ENCODE measurements around the gene AMZ1.
"Not testable (repeated sequence)": the region's sequence is repeated elsewhere in the genome, so short reads cannot be mapped to it uniquely, and the experiment has no call there.

Gene AMZ1

GRCh38 chr7:2691932-2692439 lies 4.0 kb downstream of the AMZ1 start:
- not testable (repeated sequence) for DNase-seq (ENCODE audit: low read depth)

DNA sequence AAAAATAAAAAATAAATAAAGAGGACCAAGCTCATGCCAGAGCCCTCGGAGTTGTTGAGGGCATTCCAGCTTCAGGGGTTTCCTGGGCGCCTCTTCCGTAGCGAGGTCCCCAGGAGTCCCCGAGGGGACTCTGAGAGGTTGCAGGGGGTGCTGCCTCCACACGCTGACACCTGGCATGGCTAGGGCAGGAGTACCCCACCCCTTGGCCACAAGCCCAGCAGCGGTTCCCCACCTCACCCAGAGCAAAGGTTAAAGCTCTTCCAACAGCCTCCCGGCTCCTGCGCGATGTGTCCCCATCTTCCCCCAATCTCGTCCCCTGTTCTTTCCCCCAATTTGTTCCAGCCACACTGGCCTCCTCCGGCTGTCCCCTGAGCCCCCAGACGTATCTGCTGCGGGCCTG lies 4.5 kb downstream of the AMZ1 start:
- DNase-seq (ENCODE audit: low read depth): no peak

DNA sequence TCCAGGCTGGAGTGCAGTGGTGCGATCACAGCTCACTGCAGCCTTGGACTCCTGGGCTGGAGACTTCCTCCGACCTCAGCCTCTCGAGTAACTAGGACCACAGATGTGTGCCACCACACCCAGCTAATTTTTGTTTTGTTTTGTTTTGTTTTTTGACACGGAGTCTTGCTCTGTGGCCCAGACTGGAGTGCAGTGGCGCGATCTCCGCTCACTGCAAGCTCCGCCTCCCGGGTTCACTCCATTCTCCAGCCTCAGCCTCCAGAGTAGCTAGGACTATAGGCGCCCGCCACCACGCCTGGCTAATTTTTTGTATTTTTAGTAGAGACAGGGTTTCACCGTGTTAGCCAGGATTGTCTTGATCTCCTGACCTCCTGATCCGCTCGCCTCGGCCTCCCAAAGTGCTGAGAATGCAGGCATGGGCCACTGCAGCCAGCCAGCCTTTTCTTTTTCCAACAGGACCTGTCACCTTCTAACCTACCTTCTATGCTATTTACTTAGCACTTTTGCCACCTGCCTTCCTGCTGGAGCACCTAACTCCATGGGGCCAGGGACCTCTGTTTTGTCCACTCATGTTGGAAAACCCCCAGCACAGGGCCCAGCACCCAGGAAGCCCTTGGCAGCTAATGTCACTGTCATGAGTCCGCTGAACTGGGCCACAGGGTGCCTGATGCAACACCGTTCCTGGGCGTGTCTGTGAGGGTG lies 5.6 kb downstream of the AMZ1 start:
- not testable (repeated sequence) for DNase-seq (ENCODE audit: low read depth)

DNA sequence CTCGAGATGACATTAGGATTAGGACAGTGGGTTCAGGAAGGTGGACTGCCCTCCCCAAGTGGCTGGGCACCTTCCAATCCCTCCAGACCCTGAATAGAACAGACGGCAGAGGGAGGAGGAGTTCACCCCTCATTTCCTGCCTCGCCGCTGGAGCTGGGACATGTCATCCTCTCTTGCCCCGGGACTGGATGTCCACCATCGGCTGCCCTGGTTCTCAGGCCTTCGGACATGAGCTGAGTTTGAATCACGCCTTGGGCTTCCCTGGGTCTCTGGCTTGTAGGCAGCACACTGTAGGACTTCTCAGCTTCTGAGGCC lies 6.1 kb downstream of the AMZ1 start:
- not testable (repeated sequence) for DNase-seq (ENCODE audit: low read depth)

- no peak for DNase-seq (ENCODE audit: low read depth)
Measured at GRCh38 chr7:2698581-2699288, 10.7 kb downstream of the AMZ1 start.

DNA sequence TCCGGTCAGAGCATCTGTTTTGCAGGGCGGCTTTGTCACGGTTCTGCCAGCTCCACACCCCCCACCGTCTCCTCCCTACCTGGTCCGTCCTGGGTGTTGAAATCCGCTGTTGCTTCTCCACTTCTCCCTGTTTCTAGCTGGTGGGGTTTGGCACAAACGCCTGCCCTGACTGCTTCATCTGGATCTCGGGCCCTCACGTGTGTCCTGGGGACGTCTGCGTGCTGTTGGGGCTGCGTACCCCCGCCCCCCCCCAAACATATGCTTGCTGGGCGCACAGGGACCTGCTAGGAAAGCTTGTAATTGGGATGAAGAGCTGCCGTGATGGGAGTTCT lies 11.3 kb downstream of the AMZ1 start:
- DNase-seq (ENCODE audit: low read depth): no peak

DNA sequence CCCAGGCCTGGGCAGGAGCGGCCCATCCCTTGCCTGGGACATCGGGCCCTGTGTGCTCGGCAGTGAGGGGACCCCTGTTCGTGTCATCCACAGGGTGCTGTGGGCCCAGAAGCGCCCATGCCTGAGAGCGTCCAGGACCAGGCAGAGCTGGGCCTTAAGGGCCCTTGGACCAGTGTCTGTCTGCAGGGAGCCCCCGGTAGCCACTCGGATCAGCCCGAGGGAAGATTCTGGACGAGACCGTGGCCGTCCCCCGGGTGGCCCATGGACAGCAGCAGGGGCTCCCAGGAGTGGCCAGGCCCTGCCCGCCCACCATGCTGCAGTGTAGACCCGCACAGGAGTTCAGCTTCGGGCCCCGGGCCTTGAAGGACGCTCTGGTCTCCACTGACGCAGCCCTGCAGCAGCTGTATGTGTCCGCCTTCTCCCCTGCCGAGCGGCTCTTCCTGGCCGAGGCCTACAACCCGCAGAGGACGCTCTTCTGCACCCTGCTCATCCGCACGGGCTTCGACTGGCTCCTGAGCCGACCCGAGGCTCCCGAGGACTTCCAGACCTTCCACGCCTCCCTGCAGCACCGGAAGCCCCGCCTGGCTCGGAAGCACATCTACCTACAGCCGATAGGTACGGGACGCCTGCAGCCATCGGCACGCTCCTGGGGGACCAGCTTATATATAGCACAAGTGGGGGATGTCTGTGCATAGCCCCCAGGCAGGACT lies 12.3 kb downstream of the AMZ1 start:
- no peak for DNase-seq (ENCODE audit: low read depth)

DNA sequence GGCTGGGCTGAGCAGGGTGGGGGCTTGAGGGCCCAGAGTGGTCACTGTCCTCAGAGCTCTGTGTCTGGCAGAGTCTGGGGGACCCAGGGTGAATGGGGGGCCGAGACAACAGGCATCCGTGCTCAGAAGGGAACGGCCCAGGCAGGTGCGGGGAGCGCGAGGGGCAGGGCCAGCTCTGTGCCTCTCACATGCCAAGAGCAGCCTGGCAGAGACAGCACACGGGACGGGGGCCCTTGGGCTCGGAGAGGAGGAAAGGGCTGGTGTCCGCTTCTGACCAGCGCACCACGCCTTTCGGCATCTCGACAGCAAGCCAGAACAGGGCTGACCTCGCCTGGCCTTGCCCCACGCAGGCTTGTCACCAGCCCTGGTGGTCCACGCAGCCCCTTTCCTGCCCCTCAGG lies 13.4 kb downstream of the AMZ1 start:
- no peak for DNase-seq (ENCODE audit: low read depth)

- no peak for DNase-seq (ENCODE audit: low read depth)
Measured at GRCh38 chr7:2701832-2702593, 14.0 kb downstream of the AMZ1 start.

GRCh38 chr7:2702594-2702957 lies 14.6 kb downstream of the AMZ1 start:
- no peak for DNase-seq (ENCODE audit: low read depth)

GRCh38 chr7:2705371-2706096 lies 17.5 kb downstream of the AMZ1 start:
- no peak for DNase-seq (ENCODE audit: low read depth)

- no peak for DNase-seq (ENCODE audit: low read depth)
Measured at GRCh38 chr7:2706685-2707126, 18.7 kb downstream of the AMZ1 start.

DNA sequence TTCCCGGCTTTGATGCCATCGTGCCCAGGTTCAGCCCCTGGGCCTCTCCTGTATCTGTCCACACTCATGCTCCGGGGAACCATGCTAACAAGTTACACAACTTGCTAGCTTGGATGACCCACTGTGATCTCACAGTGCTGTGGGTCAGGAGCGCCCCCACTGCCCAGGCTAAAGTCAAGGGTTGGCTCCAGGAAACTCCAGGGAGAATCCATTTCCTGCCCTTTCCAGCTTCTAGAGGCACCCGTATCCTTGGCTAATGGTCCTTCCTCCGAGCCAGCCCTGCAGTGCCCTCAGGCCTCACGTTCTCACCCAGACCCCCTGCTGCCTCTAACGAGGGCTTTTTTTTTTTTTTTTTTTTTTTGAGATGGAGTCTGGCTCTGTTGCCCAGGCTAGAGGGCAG lies 19.5 kb downstream of the AMZ1 start:
- no peak for DNase-seq (ENCODE audit: low read depth)

DNA sequence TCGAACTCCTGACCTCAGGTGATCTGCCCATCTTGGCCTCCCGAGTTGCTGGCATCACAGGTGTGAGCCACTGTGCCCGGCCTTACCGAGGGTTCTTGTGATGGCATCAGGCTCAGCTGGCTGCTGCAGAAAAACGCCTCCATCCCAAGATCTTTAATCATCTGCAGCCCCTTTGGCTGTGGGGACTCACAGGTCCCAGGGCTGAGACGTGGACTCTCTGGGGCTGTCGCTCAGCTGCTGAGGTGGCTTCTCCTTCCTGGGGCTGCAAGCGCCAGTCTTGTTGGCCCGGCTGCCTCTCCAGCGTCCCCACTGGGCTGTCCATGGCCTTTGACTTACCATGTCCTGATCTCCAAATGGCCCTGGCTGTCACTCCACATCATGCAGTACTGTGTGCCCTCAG lies 20.0 kb downstream of the AMZ1 start:
- no peak for DNase-seq (ENCODE audit: low read depth)

- no peak for DNase-seq (ENCODE audit: low read depth)
Measured at GRCh38 chr7:2708547-2709310, 20.7 kb downstream of the AMZ1 start.

- DNase-seq (ENCODE audit: low read depth): no peak
Measured at GRCh38 chr7:2709553-2710285, 21.7 kb downstream of the AMZ1 start.

DNA sequence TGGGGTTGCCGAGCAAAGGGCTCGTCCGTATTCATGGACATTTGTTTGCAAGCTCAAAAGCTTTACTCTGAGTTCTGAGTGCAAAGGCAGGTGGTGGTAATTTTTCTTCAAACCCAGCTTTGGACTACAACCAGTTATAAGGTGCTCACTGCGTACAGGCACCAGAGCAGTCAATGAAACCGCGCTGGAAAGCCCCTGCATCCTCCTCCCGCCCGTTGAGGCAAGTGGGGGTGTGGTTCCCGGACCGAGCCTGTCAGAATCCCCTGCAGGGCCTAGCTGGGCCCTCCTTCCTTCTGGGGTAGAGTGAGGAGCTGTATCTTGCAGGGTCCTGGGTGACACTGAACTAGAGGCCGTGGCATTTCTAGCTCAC lies 22.3 kb downstream of the AMZ1 start:
- no peak for DNase-seq (ENCODE audit: low read depth)

DNA sequence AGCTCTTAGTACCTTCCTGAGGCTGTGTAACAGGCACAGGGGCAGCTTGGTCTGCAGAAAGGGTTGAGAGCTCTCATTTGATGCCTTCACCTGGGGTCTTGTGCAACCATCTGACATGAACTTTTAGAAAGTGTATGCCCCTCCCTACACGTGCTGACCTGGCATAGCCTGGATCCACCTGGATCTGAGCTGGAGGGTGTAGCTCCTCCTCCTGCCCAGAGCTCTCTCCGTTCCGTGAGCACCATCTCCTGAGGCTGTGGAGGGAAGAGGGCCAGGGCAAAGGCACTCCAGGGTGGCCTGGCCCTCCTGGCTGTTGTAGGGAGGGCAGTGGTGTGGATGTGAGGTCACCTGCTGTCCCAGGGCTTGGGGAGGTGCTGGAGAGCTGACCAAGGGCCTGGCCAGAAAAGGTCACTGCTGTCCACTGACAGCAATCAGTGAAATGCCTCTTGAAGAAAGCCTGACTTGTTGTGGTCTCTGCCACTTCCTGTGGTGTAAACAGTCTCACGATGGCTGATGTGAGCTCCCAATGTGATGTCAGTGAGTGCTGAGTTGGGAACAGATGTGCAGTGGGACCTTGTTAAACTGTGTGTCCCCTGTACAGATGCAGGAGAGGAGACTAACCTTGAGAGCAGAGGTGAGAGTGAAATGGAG lies 23.0 kb downstream of the AMZ1 start:
- no peak for DNase-seq (ENCODE audit: low read depth)

DNA sequence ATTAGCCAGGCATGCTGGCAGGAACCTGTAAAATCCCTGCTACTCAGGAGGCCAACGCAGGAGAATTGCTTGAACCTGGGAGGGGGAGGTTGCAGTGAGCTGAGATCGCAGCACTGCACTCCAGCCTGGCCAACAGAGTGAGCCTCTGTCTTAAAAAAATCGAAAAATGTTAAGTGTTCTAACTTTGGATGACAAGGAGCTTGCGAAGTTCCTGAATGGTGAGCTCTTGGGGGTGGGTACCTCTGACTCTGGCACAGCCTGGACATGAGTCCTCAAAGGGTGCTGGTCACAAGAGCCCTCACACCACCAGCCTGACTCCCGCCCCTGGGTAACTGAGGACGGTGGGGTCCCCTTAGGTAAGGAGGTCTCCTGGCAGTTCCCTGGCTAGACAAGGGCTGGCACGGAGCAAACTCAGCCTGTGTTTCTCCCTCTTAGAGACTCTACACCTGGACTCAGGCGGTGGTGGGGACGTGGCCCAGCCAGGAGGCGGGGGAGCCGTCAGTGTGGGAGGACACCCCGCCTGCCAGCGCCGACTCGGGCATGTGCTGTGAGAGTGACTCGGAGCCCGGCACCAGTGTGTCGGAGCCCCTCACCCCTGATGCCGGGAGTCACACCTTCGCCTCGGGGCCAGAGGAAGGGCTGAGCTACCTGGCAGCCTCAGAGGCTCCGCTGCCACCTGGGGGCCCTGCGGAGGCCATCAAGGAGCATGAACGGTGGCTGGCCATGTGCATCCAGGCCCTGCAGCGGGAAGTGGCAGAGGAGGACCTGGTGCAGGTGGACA lies 24.1 kb downstream of the AMZ1 start:
- DNase-seq (ENCODE audit: low read depth): no peak

All from non-pigmented ciliary epithelial cell (primary cell).